ENCODE data around the gene ABCA2.
"Not testable (repeated sequence)": the region's sequence is repeated elsewhere in the genome, so short reads cannot be mapped to it uniquely, and the experiment has no call there.

The ABCA2 gene

GRCh38 chr9:137015976-137016375 lies 12.1 kb downstream of the ABCA2 start:
- DNase-seq (ENCODE audit: low read depth in 2 of 2): no peak

GRCh38 chr9:137015540-137015930 lies 12.5 kb downstream of the ABCA2 start:
- no peak for DNase-seq (ENCODE audit: low read depth in 2 of 2)

- DNase-seq (ENCODE audit: low read depth in 2 of 2): no peak
These were observed 13.1 kb downstream of the ABCA2 start for GRCh38 chr9:137014776-137015539.

GRCh38 chr9:137014166-137014565 lies 13.9 kb downstream of the ABCA2 start:
- no peak for DNase-seq (ENCODE audit: low read depth in 2 of 2)

GRCh38 chr9:137013571-137013940 lies 14.5 kb downstream of the ABCA2 start:
- DNase-seq (ENCODE audit: low read depth in 2 of 2): no peak

GRCh38 chr9:137012694-137013570 lies 15.1 kb downstream of the ABCA2 start:
- DNase-seq (ENCODE audit: low read depth in 2 of 2): no peak

GRCh38 chr9:137011907-137012675 lies 15.9 kb downstream of the ABCA2 start:
- no peak for DNase-seq (ENCODE audit: low read depth in 2 of 2)

GRCh38 chr9:137011156-137011555 lies 16.9 kb downstream of the ABCA2 start:
- no peak for DNase-seq (ENCODE audit: low read depth in 2 of 2)

GRCh38 chr9:137009938-137010732 lies 17.9 kb downstream of the ABCA2 start:
- no peak for DNase-seq (ENCODE audit: low read depth in 2 of 2)

GRCh38 chr9:137009217-137009616 lies 18.8 kb downstream of the ABCA2 start:
- no peak for DNase-seq (ENCODE audit: low read depth in 2 of 2)

GRCh38 chr9:137008312-137008711 lies 19.7 kb downstream of the ABCA2 start:
- no peak for DNase-seq (ENCODE audit: low read depth in 2 of 2)

GRCh38 chr9:137007816-137008270 lies 20.2 kb downstream of the ABCA2 start:
- DNase-seq (ENCODE audit: low read depth in 2 of 2): no peak

- no peak for DNase-seq (ENCODE audit: low read depth in 2 of 2)
These were observed 20.8 kb downstream of the ABCA2 start for GRCh38 chr9:137007108-137007815.

- no peak for DNase-seq (ENCODE audit: low read depth in 2 of 2)
These were observed 21.7 kb downstream of the ABCA2 start for GRCh38 chr9:137006116-137007003.

GRCh38 chr9:137004285-137004684 lies 23.8 kb downstream of the ABCA2 start:
- not testable (repeated sequence) for DNase-seq (ENCODE audit: low read depth in 2 of 2)

GRCh38 chr9:137002646-137003041 lies 25.4 kb downstream of the ABCA2 start:
- DNase-seq (ENCODE audit: low read depth in 2 of 2): no peak

GRCh38 chr9:137001857-137002645 lies 26.0 kb downstream of the ABCA2 start:
- no peak for DNase-seq (ENCODE audit: low read depth in 2 of 2)

GRCh38 chr9:137000177-137000930 lies 27.7 kb downstream of the ABCA2 start:
- DNase-seq (ENCODE audit: low read depth in 2 of 2): no peak

All from activated CD8-positive, alpha-beta memory T cell treated with anti-CD3 and anti-CD28 coated beads for 4 hours (primary cell).